Neural progenitor cell (in vitro differentiated cells): Measurements from ENCODE around the gene LARGE1. TPM values are rescaled to one million over a fixed set of nuclear protein-coding genes. Genes with fewer than 3 reads are reported as not detected.
"Not testable (repeated sequence)": the region's sequence is repeated elsewhere in the genome, so short reads cannot be mapped to it uniquely, and the experiment has no call there.

ENCODE experiments used
- DNase-seq: peaks from one replicate; pipeline ENCODE4 v3.0.0-alpha.2; 2016; ENCODE audit warnings: low spot score
- H2AFZ ChIP-seq: fragments of 200-600 bp; sonication (generic); replicated peaks from 2 replicates; pipeline ENCODE4 v1.6.1; 2016; ENCODE audit warnings: antibody characterized with exemption
- H3F3A ChIP-seq: fragments of 200-600 bp; sonication (generic); 2 replicates; pipeline ENCODE4 v1.6.1; 2016; ENCODE audit warnings: antibody characterized with exemption, low read depth
- H3K27ac ChIP-seq: fragments of 200-600 bp; sonication (generic); 2 replicates; pipeline ENCODE4 v1.5.1; 2016; ENCODE audit warnings: mild to moderate bottlenecking
- H3K27me3 ChIP-seq: fragments of 200-600 bp; sonication (generic); 2 replicates; pipeline ENCODE4 v1.6.1; 2016; ENCODE audit warnings: mild to moderate bottlenecking, moderate library complexity
- H3K36me3 ChIP-seq: fragments of 200-600 bp; sonication (generic); 2 replicates; pipeline ENCODE4 v1.5.1; 2016
- H3K4me1 ChIP-seq: fragments of 200-600 bp; sonication (generic); 2 replicates; pipeline ENCODE4 v1.6.1; 2016; ENCODE audit warnings: mixed run types
- H3K4me2 ChIP-seq: fragments of 200-600 bp; sonication (generic); 2 replicates; pipeline ENCODE4 v1.6.1; 2016
- H3K4me3 ChIP-seq: fragments of 200-600 bp; sonication (generic); 2 replicates; pipeline ENCODE4 v1.5.1; 2016
- H3K79me2 ChIP-seq: fragments of 200-600 bp; sonication (generic); 2 replicates; pipeline ENCODE4 v1.6.1; 2016; ENCODE audit warnings: low read depth
- H3K9ac ChIP-seq: fragments of 200-600 bp; sonication (generic); 2 replicates; pipeline ENCODE4 v1.6.1; 2016
- H3K9me3 ChIP-seq: fragments of 200-600 bp; sonication (generic); 2 replicates; pipeline ENCODE4 v1.5.1; 2016; ENCODE audit warnings: low read depth
- H4K20me1 ChIP-seq: fragments of 200-600 bp; sonication (generic); 2 replicates; pipeline ENCODE4 v1.6.1; 2016; ENCODE audit warnings: low read depth
- H3K27ac Mint-ChIP-seq: 3 replicates; pipeline ENCODE4 v1.8.0; 2021; ENCODE audit warnings: mixed read lengths
- H3K27me3 Mint-ChIP-seq: 2 replicates; pipeline ENCODE4 v1.8.0; 2022; ENCODE audit warnings: low read depth, mild to moderate bottlenecking, inconsistent platforms, moderate library complexity, mixed read lengths; ENCODE audit not compliant: insufficient read depth
- H3K36me3 Mint-ChIP-seq: 3 replicates; pipeline ENCODE4 v1.8.0; 2021; ENCODE audit warnings: mixed read lengths
- H3K4me1 Mint-ChIP-seq: 3 replicates; pipeline ENCODE4 v1.8.0; 2021; ENCODE audit warnings: mixed read lengths
- H3K4me3 Mint-ChIP-seq: 3 replicates; pipeline ENCODE4 v1.8.0; 2021; ENCODE audit warnings: mild to moderate bottlenecking, moderate library complexity, mixed read lengths
- H3K9me3 Mint-ChIP-seq: 3 replicates; pipeline ENCODE4 v1.8.0; 2020; ENCODE audit warnings: mixed read lengths
- CTCF ChIP-seq: fragments of 200-600 bp; sonication (generic); IDR thresholded peaks from 2 replicates; pipeline ENCODE4 v1.5.1; 2017; ENCODE audit warnings: antibody characterized with exemption, mild to moderate bottlenecking
- EZH2 ChIP-seq: fragments of 200-600 bp; sonication (generic); IDR thresholded peaks from 2 replicates; pipeline ENCODE4 v1.6.1; 2017; ENCODE audit warnings: antibody characterized with exemption, mild to moderate bottlenecking, moderate library complexity
- EZH2phosphoT487 ChIP-seq: fragments of 200-600 bp; sonication (generic); IDR thresholded peaks from 2 replicates; pipeline ENCODE4 v1.6.1; 2017; ENCODE audit warnings: antibody characterized with exemption
- total RNA-seq: library from RNA; depleted of rRNA; stranded (reverse); fragments of >200 nt; gene quantifications from 2 replicates; pipeline ENCODE4 v1.2.3, GENCODE V29; 2015; ENCODE audit warnings: low replicate concordance

The LARGE1 gene
- total RNA-seq, 1 donor from 2014 or later, result 24.9 TPM

- H4K20me1 ChIP-seq, result no peaks in the 10 kb centered on the region
- peaks cover 20% of the 10 kb centered on the region for H3K9me3 Mint-ChIP-seq
- H3K36me3 Mint-ChIP-seq, result peaks cover 27% of the 10 kb centered on the region
- no peak for TF ChIP-seq CTCF
- TF ChIP-seq EZH2phosphoT487, result no peak
- no peak for TF ChIP-seq EZH2
- H3K4me2 ChIP-seq, result no peak overlapping the region
- no peak overlapping the region for H3K4me3 Mint-ChIP-seq
- H3K27ac Mint-ChIP-seq, result no peak overlapping the region
- H3K9ac ChIP-seq, result no peak overlapping the region
- H3F3A ChIP-seq, result no peaks in the 10 kb centered on the region
- no peak for DNase-seq
- H3K9me3 ChIP-seq, result peaks cover 10% of the 10 kb centered on the region
- H3K4me1 Mint-ChIP-seq, result no peaks in the 10 kb centered on the region
- no peak overlapping the region for H3K4me3 ChIP-seq
- H3K27me3 Mint-ChIP-seq, result no peaks in the 10 kb centered on the region
- no peaks in the 10 kb centered on the region for H3K27me3 ChIP-seq
- H3K79me2 ChIP-seq, result no peaks in the 10 kb centered on the region
- H3K4me1 ChIP-seq, result no peaks in the 10 kb centered on the region
- no peaks in the 10 kb centered on the region for H3K36me3 ChIP-seq
- no peak overlapping the region for H2AFZ ChIP-seq
- H3K27ac ChIP-seq, result no peak overlapping the region
Observed at GRCh38 chr22:33372875-33373274, 547.4 kb downstream of the LARGE1 start.

GRCh38 chr22:33363256-33363655 is 557.0 kb downstream of the LARGE1 start:
- H3K4me3 ChIP-seq, H3K79me2 ChIP-seq, H3K36me3 ChIP-seq, H3K27ac Mint-ChIP-seq, H3K27ac ChIP-seq, H3K4me1 Mint-ChIP-seq, H3K4me3 Mint-ChIP-seq, H3K9me3 Mint-ChIP-seq, DNase-seq, H3F3A ChIP-seq, H3K4me2 ChIP-seq, H3K27me3 Mint-ChIP-seq, H4K20me1 ChIP-seq, H3K4me1 ChIP-seq, H3K9me3 ChIP-seq, H3K9ac ChIP-seq, H3K27me3 ChIP-seq, H2AFZ ChIP-seq: not testable (repeated sequence)
- H3K36me3 Mint-ChIP-seq, result peaks cover 26% of the 10 kb centered on the region

GRCh38 chr22:33362702-33363101 is 557.6 kb downstream of the LARGE1 start:
- no peak overlapping the region for H3K27ac ChIP-seq
- H2AFZ ChIP-seq, result no peak overlapping the region
- Mint-ChIP-seq H3K9me3 (peaks cover 2% of the 10 kb centered on the region), H3K4me1 (no peaks in the 10 kb centered on the region), H3K27me3 (no peaks in the 10 kb centered on the region), H3K4me3 (no peak overlapping the region), H3K27ac (no peak overlapping the region), H3K36me3 (peaks cover 26% of the 10 kb centered on the region)
- no peak overlapping the region for H3K4me3 ChIP-seq
- no peaks in the 10 kb centered on the region for H3F3A ChIP-seq
- H4K20me1 ChIP-seq, result no peaks in the 10 kb centered on the region
- H3K9ac ChIP-seq, result no peak overlapping the region
- H3K36me3 ChIP-seq, result no peaks in the 10 kb centered on the region
- H3K4me2 ChIP-seq, result no peak overlapping the region
- DNase-seq, result no peak
- no peak for TF ChIP-seq CTCF
- TF ChIP-seq EZH2, result no peak
- no peak for TF ChIP-seq EZH2phosphoT487
- no peaks in the 10 kb centered on the region for H3K27me3 ChIP-seq
- H3K79me2 ChIP-seq, result no peaks in the 10 kb centered on the region
- H3K9me3 ChIP-seq, result no peaks in the 10 kb centered on the region
- H3K4me1 ChIP-seq, result no peaks in the 10 kb centered on the region

GRCh38 chr22:33361581-33361980 is 558.7 kb downstream of the LARGE1 start:
- no peak for TF ChIP-seq EZH2

More at GRCh38 chr22:33361581-33361980, 558.7 kb downstream of the LARGE1 start:
- Histone ChIP-seq H3K36me3 (no peaks in the 10 kb centered on the region), H3K27ac (no peak overlapping the region), H4K20me1 (no peaks in the 10 kb centered on the region), H3K9ac (no peak overlapping the region), H3K4me3 (no peak overlapping the region), H3K9me3 (no peaks in the 10 kb centered on the region), H3K4me2 (no peak overlapping the region), H3K79me2 (no peaks in the 10 kb centered on the region), H3F3A (no peaks in the 10 kb centered on the region), H2AFZ (no peak overlapping the region), H3K4me1 (no peaks in the 10 kb centered on the region), H3K27me3 (no peaks in the 10 kb centered on the region)
- Mint-ChIP-seq H3K4me3 (no peak overlapping the region), H3K9me3 (peaks cover 2% of the 10 kb centered on the region), H3K4me1 (no peaks in the 10 kb centered on the region), H3K36me3 (peaks cover 30% of the 10 kb centered on the region), H3K27me3 (no peaks in the 10 kb centered on the region), H3K27ac (no peak overlapping the region)
- no peak for DNase-seq
